ENCODE measurements around the gene NHS.

The NHS gene

GRCh38 chrX:17668929-17669328 lies 293.9 kb downstream of the NHS start:
- Histone ChIP-seq H3K36me3 (ENCODE audit: control insufficient read depth, insufficient read depth, low read length) (no peaks in the 10 kb centered on the region), H3K9me3 (ENCODE audit: control insufficient read depth, low read length) (no peaks in the 10 kb centered on the region), H3K27ac (ENCODE audit: insufficient read depth, low read depth, low read length, poor library complexity, severe bottlenecking) (no peak overlapping the region), H3K4me3 (ENCODE audit: insufficient read depth, low read depth, low read length) (no peak overlapping the region), H3K4me1 (ENCODE audit: control insufficient read depth, insufficient read depth, low read length) (no peaks in the 10 kb centered on the region), H3K27me3 (ENCODE audit: control insufficient read depth, insufficient read depth, low read length, poor library complexity, severe bottlenecking) (no peaks in the 10 kb centered on the region)
- 92 to 93% methylated on average over 4 of the region's 4 CpGs for WGBS, 2 experiments

GRCh38 chrX:17669458-17669857 lies 294.5 kb downstream of the NHS start:
- no peaks in the 10 kb centered on the region for H3K9me3 ChIP-seq (ENCODE audit: control insufficient read depth, low read length)
- no peaks in the 10 kb centered on the region for H3K4me1 ChIP-seq (ENCODE audit: control insufficient read depth, insufficient read depth, low read length)
- 60 to 66% methylated on average over 2 of the region's 2 CpGs for WGBS, 2 experiments

GRCh38 chrX:17669891-17670290 lies 294.9 kb downstream of the NHS start:
- H3K36me3 ChIP-seq (ENCODE audit: control insufficient read depth, insufficient read depth, low read length): no peaks in the 10 kb centered on the region
- no peaks in the 10 kb centered on the region for H3K9me3 ChIP-seq (ENCODE audit: control insufficient read depth, low read length)
- no peaks in the 10 kb centered on the region for H3K27me3 ChIP-seq (ENCODE audit: control insufficient read depth, insufficient read depth, low read length, poor library complexity, severe bottlenecking)
- H3K27ac ChIP-seq (ENCODE audit: insufficient read depth, low read depth, low read length, poor library complexity, severe bottlenecking): no peak overlapping the region
- no peaks in the 10 kb centered on the region for H3K4me1 ChIP-seq (ENCODE audit: control insufficient read depth, insufficient read depth, low read length)
- 50 to 80% methylated on average over 1 of the region's 1 CpG for WGBS, 2 experiments
- no peak overlapping the region for H3K4me3 ChIP-seq (ENCODE audit: insufficient read depth, low read depth, low read length)

More at GRCh38 chrX:17669458-17669857, 294.5 kb downstream of the NHS start:
- H3K4me3 ChIP-seq (ENCODE audit: insufficient read depth, low read depth, low read length): no peak overlapping the region
- H3K27me3 ChIP-seq (ENCODE audit: control insufficient read depth, insufficient read depth, low read length, poor library complexity, severe bottlenecking): no peaks in the 10 kb centered on the region
- no peak overlapping the region for H3K27ac ChIP-seq (ENCODE audit: insufficient read depth, low read depth, low read length, poor library complexity, severe bottlenecking)
- H3K36me3 ChIP-seq (ENCODE audit: control insufficient read depth, insufficient read depth, low read length): no peaks in the 10 kb centered on the region

GRCh38 chrX:17670874-17671273 lies 295.9 kb downstream of the NHS start:
- Histone ChIP-seq H3K4me3 (ENCODE audit: insufficient read depth, low read depth, low read length) (no peak overlapping the region), H3K27ac (ENCODE audit: insufficient read depth, low read depth, low read length, poor library complexity, severe bottlenecking) (no peak overlapping the region), H3K36me3 (ENCODE audit: control insufficient read depth, insufficient read depth, low read length) (no peaks in the 10 kb centered on the region), H3K4me1 (ENCODE audit: control insufficient read depth, insufficient read depth, low read length) (no peaks in the 10 kb centered on the region), H3K27me3 (ENCODE audit: control insufficient read depth, insufficient read depth, low read length, poor library complexity, severe bottlenecking) (no peaks in the 10 kb centered on the region), H3K9me3 (ENCODE audit: control insufficient read depth, low read length) (no peaks in the 10 kb centered on the region)
- 94 to 97% methylated on average over 3 of the region's 3 CpGs for WGBS, 2 experiments

- no peaks in the 10 kb centered on the region for H3K36me3 ChIP-seq (ENCODE audit: control insufficient read depth, insufficient read depth, low read length)
- no peaks in the 10 kb centered on the region for H3K4me1 ChIP-seq (ENCODE audit: control insufficient read depth, insufficient read depth, low read length)
- WGBS, 2 experiments: 80 to 82% methylated on average over 1 to 2 of the region's 2 CpGs
- H3K27me3 ChIP-seq (ENCODE audit: control insufficient read depth, insufficient read depth, low read length, poor library complexity, severe bottlenecking): no peaks in the 10 kb centered on the region
- H3K4me3 ChIP-seq (ENCODE audit: insufficient read depth, low read depth, low read length): no peak overlapping the region
- H3K27ac ChIP-seq (ENCODE audit: insufficient read depth, low read depth, low read length, poor library complexity, severe bottlenecking): no peak overlapping the region
- H3K9me3 ChIP-seq (ENCODE audit: control insufficient read depth, low read length): no peaks in the 10 kb centered on the region
These were observed 299.6 kb downstream of the NHS start for GRCh38 chrX:17674601-17675000.

- no peaks in the 10 kb centered on the region for H3K9me3 ChIP-seq (ENCODE audit: control insufficient read depth, low read length)
- no peaks in the 10 kb centered on the region for H3K36me3 ChIP-seq (ENCODE audit: control insufficient read depth, insufficient read depth, low read length)
- H3K27me3 ChIP-seq (ENCODE audit: control insufficient read depth, insufficient read depth, low read length, poor library complexity, severe bottlenecking): no peaks in the 10 kb centered on the region
- no peak overlapping the region for H3K4me3 ChIP-seq (ENCODE audit: insufficient read depth, low read depth, low read length)
- no peaks in the 10 kb centered on the region for H3K4me1 ChIP-seq (ENCODE audit: control insufficient read depth, insufficient read depth, low read length)
- no peak overlapping the region for H3K27ac ChIP-seq (ENCODE audit: insufficient read depth, low read depth, low read length, poor library complexity, severe bottlenecking)
These were observed 304.3 kb downstream of the NHS start for GRCh38 chrX:17679261-17679660.

- Histone ChIP-seq H3K36me3 (ENCODE audit: control insufficient read depth, insufficient read depth, low read length) (no peaks in the 10 kb centered on the region), H3K4me3 (ENCODE audit: insufficient read depth, low read depth, low read length) (no peak overlapping the region), H3K27ac (ENCODE audit: insufficient read depth, low read depth, low read length, poor library complexity, severe bottlenecking) (no peak overlapping the region), H3K4me1 (ENCODE audit: control insufficient read depth, insufficient read depth, low read length) (no peaks in the 10 kb centered on the region), H3K9me3 (ENCODE audit: control insufficient read depth, low read length) (no peaks in the 10 kb centered on the region), H3K27me3 (ENCODE audit: control insufficient read depth, insufficient read depth, low read length, poor library complexity, severe bottlenecking) (no peaks in the 10 kb centered on the region)
- 86 to 91% methylated on average over 1 of the region's 2 CpGs for WGBS, 2 experiments
These were observed 304.8 kb downstream of the NHS start for GRCh38 chrX:17679820-17680219.

GRCh38 chrX:17680732-17681413 lies 305.9 kb downstream of the NHS start:
- Histone ChIP-seq H3K36me3 (ENCODE audit: control insufficient read depth, insufficient read depth, low read length) (no peaks in the 10 kb centered on the region), H3K27me3 (ENCODE audit: control insufficient read depth, insufficient read depth, low read length, poor library complexity, severe bottlenecking) (no peaks in the 10 kb centered on the region), H3K4me1 (ENCODE audit: control insufficient read depth, insufficient read depth, low read length) (no peaks in the 10 kb centered on the region), H3K27ac (ENCODE audit: insufficient read depth, low read depth, low read length, poor library complexity, severe bottlenecking) (no peak overlapping the region), H3K9me3 (ENCODE audit: control insufficient read depth, low read length) (no peaks in the 10 kb centered on the region), H3K4me3 (ENCODE audit: insufficient read depth, low read depth, low read length) (no peak overlapping the region)
- 88 to 89% methylated on average over 1 of the region's 1 CpG for WGBS, 2 experiments

- WGBS, 2 experiments: 95 to 100% methylated on average over 2 of the region's 2 CpGs
These were observed 307.3 kb downstream of the NHS start for GRCh38 chrX:17682259-17682658.

GRCh38 chrX:17685026-17685425 lies 310.0 kb downstream of the NHS start:
- H3K27ac ChIP-seq (ENCODE audit: insufficient read depth, low read depth, low read length, poor library complexity, severe bottlenecking): no peak overlapping the region
- no peak overlapping the region for H3K4me3 ChIP-seq (ENCODE audit: insufficient read depth, low read depth, low read length)
- H3K36me3 ChIP-seq (ENCODE audit: control insufficient read depth, insufficient read depth, low read length): no peaks in the 10 kb centered on the region
- WGBS, 2 experiments: 86% methylated on average over 4 of the region's 4 CpGs
- H3K27me3 ChIP-seq (ENCODE audit: control insufficient read depth, insufficient read depth, low read length, poor library complexity, severe bottlenecking): no peaks in the 10 kb centered on the region
- H3K9me3 ChIP-seq (ENCODE audit: control insufficient read depth, low read length): no peaks in the 10 kb centered on the region
- no peaks in the 10 kb centered on the region for H3K4me1 ChIP-seq (ENCODE audit: control insufficient read depth, insufficient read depth, low read length)

More at GRCh38 chrX:17682259-17682658, 307.3 kb downstream of the NHS start:
- no peaks in the 10 kb centered on the region for H3K4me1 ChIP-seq (ENCODE audit: control insufficient read depth, insufficient read depth, low read length)
- H3K27me3 ChIP-seq (ENCODE audit: control insufficient read depth, insufficient read depth, low read length, poor library complexity, severe bottlenecking): no peaks in the 10 kb centered on the region
- H3K27ac ChIP-seq (ENCODE audit: insufficient read depth, low read depth, low read length, poor library complexity, severe bottlenecking): no peak overlapping the region
- H3K4me3 ChIP-seq (ENCODE audit: insufficient read depth, low read depth, low read length): no peak overlapping the region
- no peaks in the 10 kb centered on the region for H3K9me3 ChIP-seq (ENCODE audit: control insufficient read depth, low read length)
- H3K36me3 ChIP-seq (ENCODE audit: control insufficient read depth, insufficient read depth, low read length): no peaks in the 10 kb centered on the region

- no peaks in the 10 kb centered on the region for H3K4me1 ChIP-seq (ENCODE audit: control insufficient read depth, insufficient read depth, low read length)
- no peak overlapping the region for H3K4me3 ChIP-seq (ENCODE audit: insufficient read depth, low read depth, low read length)
- no peaks in the 10 kb centered on the region for H3K9me3 ChIP-seq (ENCODE audit: control insufficient read depth, low read length)
- H3K36me3 ChIP-seq (ENCODE audit: control insufficient read depth, insufficient read depth, low read length): no peaks in the 10 kb centered on the region
- 93 to 96% methylated on average over 13 of the region's 14 CpGs for WGBS, 2 experiments
- no peaks in the 10 kb centered on the region for H3K27me3 ChIP-seq (ENCODE audit: control insufficient read depth, insufficient read depth, low read length, poor library complexity, severe bottlenecking)
- no peak overlapping the region for H3K27ac ChIP-seq (ENCODE audit: insufficient read depth, low read depth, low read length, poor library complexity, severe bottlenecking)
These were observed 312.6 kb downstream of the NHS start for GRCh38 chrX:17687648-17688047.

Measured in ectodermal cell (in vitro differentiated cells).